Brain microvascular endothelial cell (primary cell): Measurements from ENCODE around the gene MSANTD2.
A peak's percentile ranks its signal among the peaks of the same experiment; 100 is the strongest.

Experiments used
- DNase-seq: peaks from one replicate; pipeline ENCODE4 v3.0.0-alpha.2; 2020
- H3K27ac ChIP-seq: fragments of 250-450 bp; sonication (Bioruptor Pico); 2 replicates; pipeline ENCODE4 v1.5.1; 2020; ENCODE audit warnings: mild to moderate bottlenecking, moderate library complexity
- H3K27me3 ChIP-seq: fragments of 250-450 bp; sonication (Bioruptor Pico); replicated peaks from 2 replicates; pipeline ENCODE4 v1.5.1; 2020; ENCODE audit warnings: mild to moderate bottlenecking
- H3K36me3 ChIP-seq: fragments of 250-450 bp; sonication (Bioruptor Pico); replicated peaks from 2 replicates; pipeline ENCODE4 v1.5.1; 2020; ENCODE audit warnings: mild to moderate bottlenecking
- H3K4me3 ChIP-seq: 2 replicates; pipeline ENCODE4 v1.5.1; 2011; ENCODE audit warnings: low read depth, mild to moderate bottlenecking, control low read depth, low read length, moderate library complexity
- in situ Hi-C: cut with HindIII; loops from 2 replicates; pipeline ENCODE4 v1.10.0; 2017; ENCODE audit warnings: low sequenced_read_pairs, low pct_ligation_motif_present
- TF ChIP-seq, protein P1 (sequence below): IDR thresholded peaks from 2 replicates; pipeline ENCODE4 v1.5.1; 2011; ENCODE audit warnings: low read depth, mild to moderate bottlenecking, moderate library complexity, low read length, control low read depth, inconsistent platforms; ENCODE audit errors: missing control alignments

MSANTD2 gene

DNA sequence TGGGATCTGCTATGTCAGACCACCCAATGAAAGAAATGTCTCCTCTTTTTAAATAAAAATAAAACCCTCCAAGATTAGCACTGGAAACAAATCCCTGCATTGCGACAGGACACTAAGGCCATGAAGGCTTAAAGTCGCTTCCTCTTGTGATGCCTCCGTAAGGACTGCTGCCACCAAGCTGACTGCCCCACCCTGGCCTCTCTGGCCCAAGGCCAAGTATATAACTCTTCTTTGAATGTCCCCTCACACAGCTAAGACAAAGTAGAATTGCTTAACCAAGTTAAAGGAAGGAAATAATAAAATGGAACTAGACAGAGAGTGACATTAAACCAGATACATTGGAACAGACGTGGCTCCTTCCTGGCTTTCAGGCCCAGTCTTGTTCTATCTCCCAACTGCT lies 68.0 kb downstream of the MSANTD2 start:
- in situ Hi-C loops, result no loop called here
- Histone ChIP-seq H3K4me3 (no peak overlapping the region), H3K36me3 (no peaks in the 10 kb centered on the region), H3K27me3 (no peaks in the 10 kb centered on the region), H3K27ac (no peak overlapping the region)
- DNase-seq, result no peak
- TF ChIP-seq, protein P1, sequence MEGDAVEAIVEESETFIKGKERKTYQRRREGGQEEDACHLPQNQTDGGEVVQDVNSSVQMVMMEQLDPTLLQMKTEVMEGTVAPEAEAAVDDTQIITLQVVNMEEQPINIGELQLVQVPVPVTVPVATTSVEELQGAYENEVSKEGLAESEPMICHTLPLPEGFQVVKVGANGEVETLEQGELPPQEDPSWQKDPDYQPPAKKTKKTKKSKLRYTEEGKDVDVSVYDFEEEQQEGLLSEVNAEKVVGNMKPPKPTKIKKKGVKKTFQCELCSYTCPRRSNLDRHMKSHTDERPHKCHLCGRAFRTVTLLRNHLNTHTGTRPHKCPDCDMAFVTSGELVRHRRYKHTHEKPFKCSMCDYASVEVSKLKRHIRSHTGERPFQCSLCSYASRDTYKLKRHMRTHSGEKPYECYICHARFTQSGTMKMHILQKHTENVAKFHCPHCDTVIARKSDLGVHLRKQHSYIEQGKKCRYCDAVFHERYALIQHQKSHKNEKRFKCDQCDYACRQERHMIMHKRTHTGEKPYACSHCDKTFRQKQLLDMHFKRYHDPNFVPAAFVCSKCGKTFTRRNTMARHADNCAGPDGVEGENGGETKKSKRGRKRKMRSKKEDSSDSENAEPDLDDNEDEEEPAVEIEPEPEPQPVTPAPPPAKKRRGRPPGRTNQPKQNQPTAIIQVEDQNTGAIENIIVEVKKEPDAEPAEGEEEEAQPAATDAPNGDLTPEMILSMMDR, result no peak

DNA sequence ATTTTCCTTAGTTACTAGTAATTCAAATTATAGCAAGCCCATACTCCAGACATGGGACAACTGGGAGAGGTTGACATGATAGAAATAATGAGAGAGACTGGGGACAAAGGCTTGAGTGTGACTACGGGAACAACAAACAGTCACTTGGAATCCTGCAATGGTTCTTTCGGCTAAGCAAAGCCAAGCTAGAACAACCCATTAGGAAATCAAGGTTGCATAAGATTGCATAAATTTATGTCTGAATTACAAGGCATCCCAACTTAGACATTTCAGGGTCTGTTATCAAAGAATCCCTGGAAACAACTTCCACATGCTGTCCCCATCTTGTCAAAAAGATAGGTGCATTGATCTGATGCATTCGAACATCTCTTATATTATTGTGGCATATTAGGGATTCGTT lies 70.6 kb downstream of the MSANTD2 start:
- Histone ChIP-seq H3K27me3 (no peaks in the 10 kb centered on the region), H3K36me3 (no peaks in the 10 kb centered on the region), H3K27ac (no peak overlapping the region), H3K4me3 (no peak overlapping the region)
- TF ChIP-seq, protein P1, result no peak
- DNase-seq, result no peak
- in situ Hi-C loops, result no loop called here

DNA sequence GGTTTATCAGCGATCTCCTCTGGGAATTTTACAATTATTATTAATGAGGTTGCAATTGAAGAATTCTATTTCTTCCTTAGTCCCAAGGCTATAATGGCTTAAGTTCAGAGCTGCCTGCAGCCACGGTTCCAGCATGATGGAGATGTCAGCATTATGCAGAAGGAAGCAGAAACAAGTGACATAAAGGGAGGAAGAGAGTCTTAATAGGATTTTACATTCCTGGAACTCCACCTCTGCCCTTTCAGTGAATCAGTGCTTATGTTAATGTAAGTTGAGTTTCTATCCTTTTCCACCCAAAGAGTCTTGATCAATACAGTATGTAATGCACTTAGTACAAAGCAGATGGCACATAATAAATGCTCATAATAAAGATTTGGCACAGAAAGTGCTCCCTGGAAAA lies 72.1 kb downstream of the MSANTD2 start:
- H3K27me3 ChIP-seq, result no peaks in the 10 kb centered on the region
- TF ChIP-seq, protein P1, result no peak
- no peaks in the 10 kb centered on the region for H3K36me3 ChIP-seq
- H3K27ac ChIP-seq, result no peak overlapping the region
- in situ Hi-C loops, result no loop called here
- no peak overlapping the region for H3K4me3 ChIP-seq
- no peak for DNase-seq

DNA sequence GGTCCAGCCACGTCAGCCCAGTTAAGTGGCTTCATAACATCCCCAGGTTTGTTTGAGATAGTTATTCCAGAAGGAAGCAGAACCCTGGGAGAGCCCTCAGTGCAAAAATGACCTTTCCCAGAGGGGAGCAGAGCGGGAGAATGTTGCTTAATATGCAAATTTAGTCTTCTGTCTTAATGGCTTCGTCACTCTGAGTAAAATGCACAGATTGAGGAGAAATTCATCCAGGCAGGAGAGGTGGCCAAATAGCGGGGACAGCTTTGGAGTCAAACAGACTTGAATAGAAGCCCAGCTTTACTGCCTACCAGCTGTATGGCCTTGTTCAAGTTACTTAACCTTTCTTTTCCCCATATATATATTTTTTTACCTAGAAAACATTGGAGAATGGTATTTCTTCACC lies 72.7 kb downstream of the MSANTD2 start:
- no peaks in the 10 kb centered on the region for H3K27me3 ChIP-seq

DNA sequence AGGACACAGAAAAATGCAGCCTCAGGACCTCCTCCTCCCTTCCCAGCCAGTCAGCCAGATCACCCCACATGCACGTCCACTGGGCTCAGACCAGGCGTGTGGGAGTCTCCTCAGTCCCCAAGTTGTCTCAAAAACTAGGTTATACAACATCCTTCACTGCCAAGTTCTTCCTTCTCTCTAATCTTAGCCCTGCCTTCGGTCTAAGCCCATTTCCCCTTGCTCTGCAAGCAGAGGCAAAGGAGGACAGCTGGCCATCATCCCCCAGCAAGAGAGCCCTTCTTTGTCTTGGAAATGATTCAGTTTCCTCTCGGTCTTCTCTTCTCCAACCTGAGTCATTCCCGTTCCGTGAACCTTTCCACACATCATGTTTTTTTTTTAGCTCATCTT lies 74.5 kb downstream of the MSANTD2 start:
- Histone ChIP-seq H3K27ac (no peak overlapping the region), H3K36me3 (no peaks in the 10 kb centered on the region), H3K27me3 (peaks cover 12% of the 10 kb centered on the region), H3K4me3 (no peak overlapping the region)
- TF ChIP-seq, protein P1, result no peak
- peak; percentile 35 for DNase-seq
- in situ Hi-C loops, result no loop called here

More for the DNA sequence above, 72.7 kb downstream of the MSANTD2 start:
- no peak for DNase-seq
- TF ChIP-seq, protein P1, result no peak
- in situ Hi-C loops, result no loop called here
- Histone ChIP-seq H3K4me3 (no peak overlapping the region), H3K27ac (no peak overlapping the region), H3K36me3 (no peaks in the 10 kb centered on the region)

DNA sequence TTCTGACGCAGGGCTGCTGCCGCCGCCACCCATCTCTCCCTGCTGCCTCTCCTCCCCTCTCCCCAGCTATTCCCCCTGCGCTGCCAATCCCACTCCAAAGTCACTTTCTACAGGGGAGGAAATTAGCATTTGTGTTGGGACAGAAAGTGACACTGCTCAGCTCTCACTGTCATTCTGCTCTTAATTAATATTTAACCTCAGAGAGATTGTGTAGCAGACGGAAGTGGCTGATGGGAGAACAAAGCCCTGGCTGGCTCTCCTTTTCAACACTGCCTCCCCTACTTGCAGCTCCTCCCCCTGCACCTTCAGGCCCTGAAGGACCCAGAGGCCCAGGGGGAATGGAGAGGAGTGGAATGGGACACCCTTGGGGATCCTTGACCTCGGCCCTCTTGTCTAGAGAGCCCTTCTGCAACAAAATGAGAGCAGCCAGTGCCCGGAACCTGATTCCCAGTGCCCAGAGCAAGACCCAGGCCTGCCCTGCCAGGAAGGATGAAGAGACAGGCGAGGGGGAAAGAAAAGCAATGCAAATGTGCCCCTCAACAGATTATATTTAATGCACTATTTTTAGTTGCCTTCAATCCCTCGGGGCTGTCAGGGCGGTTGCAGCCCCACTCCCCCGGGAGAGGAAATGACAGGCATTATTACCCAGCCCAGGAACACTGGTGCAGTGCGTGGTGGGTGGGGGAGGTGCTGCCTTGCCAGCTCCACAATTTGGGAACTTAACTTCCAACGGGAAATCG lies 75.1 kb downstream of the MSANTD2 start:
- H3K4me3 ChIP-seq, result no peak overlapping the region
- in situ Hi-C loops, result no loop called here
- no peaks in the 10 kb centered on the region for H3K36me3 ChIP-seq
- H3K27me3 ChIP-seq, result peaks cover 12% of the 10 kb centered on the region
- TF ChIP-seq, protein P1, result no peak
- DNase-seq, result no peak
- H3K27ac ChIP-seq, result no peak overlapping the region
